ENCODE results near the gene LRRC18. TPM values are rescaled to one million over a fixed set of nuclear protein-coding genes. Genes with fewer than 3 reads are reported as not detected.

Gene LRRC18
- total and polyA plus RNA-seq, 7 donors, result 0.15 TPM; not detected in 6

GRCh38 chr10:48946891-48947500, 7.4 kb upstream of the LRRC18 start:
- no peak overlapping the region for H3K27ac ChIP-seq
- WGBS, 2 donors, result 89 to 91% methylated on average over 12 of the region's 12 CpGs
- H3K36me3 ChIP-seq, result no peaks in the 10 kb centered on the region
- no peak for TF ChIP-seq EP300 (IDR thresholded peaks at IDR 0.05)
- no peak for TF ChIP-seq CTCF (IDR thresholded peaks at IDR 0.05)
- no peak for TF ChIP-seq POLR2A (IDR thresholded peaks at IDR 0.05)
- TF ChIP-seq POLR2AphosphoS5 (IDR thresholded peaks at IDR 0.05), result no peak
- DNase-seq, result peak; percentile 21
- H3K27me3 ChIP-seq, result no peaks in the 10 kb centered on the region
- H3K4me1 ChIP-seq, result no peaks in the 10 kb centered on the region
- intact Hi-C loops (cut with DNase I), result no loop called here
- no peaks in the 10 kb centered on the region for H3K9me3 ChIP-seq
- H3K4me3 ChIP-seq, result no peak overlapping the region

DNA sequence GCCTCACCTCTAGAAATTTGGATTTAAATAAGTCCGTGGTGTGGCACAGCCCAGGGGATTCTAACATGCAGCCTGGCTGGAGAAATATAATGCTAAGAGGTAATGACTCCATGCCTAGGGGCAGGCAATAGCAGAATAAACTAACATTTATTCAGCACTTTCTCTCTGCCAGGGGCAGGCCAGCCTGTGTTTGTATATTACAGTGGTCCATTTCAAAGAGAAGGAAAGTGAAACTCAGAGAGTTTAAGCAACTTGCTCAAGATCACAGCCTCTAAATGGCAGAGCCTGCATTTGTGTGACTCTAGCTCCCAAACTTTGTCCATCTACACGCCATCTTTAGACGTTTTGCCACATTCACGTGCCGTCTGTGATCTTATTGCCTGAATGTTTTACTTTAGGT, 6.7 kb upstream of the LRRC18 start:
- Histone ChIP-seq H3K36me3 (no peaks in the 10 kb centered on the region), H3K4me3 (no peak overlapping the region), H3K4me1 (no peaks in the 10 kb centered on the region), H3K9me3 (no peaks in the 10 kb centered on the region), H3K27me3 (no peaks in the 10 kb centered on the region), H3K27ac (no peak overlapping the region)
- intact Hi-C loops (cut with DNase I), result no loop called here
- TF ChIP-seq CTCF (IDR thresholded peaks at IDR 0.05) (no peak), EP300 (IDR thresholded peaks at IDR 0.05) (no peak), POLR2A (IDR thresholded peaks at IDR 0.05) (no peak), POLR2AphosphoS5 (IDR thresholded peaks at IDR 0.05) (no peak)
- DNase-seq, result no peak
- 39 to 79% methylated on average over 5 of the region's 5 CpGs for WGBS, 2 donors

DNA sequence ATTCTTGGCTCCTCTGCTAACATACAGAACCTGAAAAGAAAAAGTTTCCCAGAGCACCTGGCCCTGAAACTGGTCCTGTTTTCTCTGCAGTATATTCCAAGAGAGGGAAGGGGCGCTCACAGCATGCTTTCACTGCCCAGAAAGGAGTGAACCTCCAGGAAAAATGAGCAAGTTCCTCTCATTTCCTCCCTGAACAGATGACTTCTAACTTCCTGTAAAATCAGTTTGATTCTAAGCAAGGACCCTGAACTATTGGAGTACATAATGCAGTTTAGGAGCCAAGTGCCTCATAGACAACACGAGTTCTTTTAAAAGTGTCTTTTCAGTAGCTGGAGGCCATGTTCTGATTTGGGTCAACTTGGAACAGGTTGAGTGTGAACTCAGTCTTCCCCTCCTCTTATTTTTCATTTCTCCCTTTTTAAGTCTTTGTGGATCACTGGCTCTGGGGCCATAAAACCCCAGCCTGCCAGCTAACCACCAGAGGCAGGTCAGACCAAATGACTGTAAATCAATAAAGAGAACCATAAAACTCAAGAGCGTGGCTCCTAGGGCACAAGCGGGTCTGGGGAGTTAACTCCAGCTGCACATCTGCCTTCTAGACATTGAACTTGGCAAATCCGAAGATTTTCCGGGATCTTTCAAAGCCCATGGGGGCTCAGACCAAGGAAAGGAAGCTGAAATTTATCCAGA, 5.9 kb upstream of the LRRC18 start:
- Histone ChIP-seq H3K27ac (no peak overlapping the region), H3K4me1 (no peaks in the 10 kb centered on the region), H3K4me3 (no peak overlapping the region), H3K9me3 (no peaks in the 10 kb centered on the region), H3K36me3 (no peaks in the 10 kb centered on the region), H3K27me3 (no peaks in the 10 kb centered on the region)
- intact Hi-C loops (cut with DNase I), result no loop called here
- TF ChIP-seq EP300 (IDR thresholded peaks at IDR 0.05) (no peak), POLR2AphosphoS5 (IDR thresholded peaks at IDR 0.05) (no peak), POLR2A (IDR thresholded peaks at IDR 0.05) (no peak), CTCF (IDR thresholded peaks at IDR 0.05) (no peak)
- no peak for DNase-seq
- 19 to 68% methylated on average over 6 of the region's 6 CpGs for WGBS, 2 donors

- Histone ChIP-seq H3K4me1 (no peaks in the 10 kb centered on the region), H3K9me3 (no peaks in the 10 kb centered on the region), H3K36me3 (no peaks in the 10 kb centered on the region), H3K4me3 (no peak overlapping the region), H3K27ac (no peak overlapping the region), H3K27me3 (no peaks in the 10 kb centered on the region)
- WGBS, 2 donors, result 95 to 99% methylated on average over 3 of the region's 3 CpGs
- no peak for TF ChIP-seq CTCF (IDR thresholded peaks at IDR 0.05)
- TF ChIP-seq EP300 (IDR thresholded peaks at IDR 0.05), result no peak
- TF ChIP-seq POLR2AphosphoS5 (IDR thresholded peaks at IDR 0.05), result no peak
- TF ChIP-seq POLR2A (IDR thresholded peaks at IDR 0.05), result no peak
- intact Hi-C loops (cut with DNase I), result no loop called here
- no peak for DNase-seq
Measured at GRCh38 chr10:48944171-48944570, 4.5 kb upstream of the LRRC18 start.

Data from sigmoid colon (tissue), 7 donors.